ENCODE data around the gene TMPRSS13. TPM values are rescaled to one million over a fixed set of nuclear protein-coding genes. Genes with fewer than 3 reads are reported as not detected.
A peak's percentile ranks its signal among the peaks of the same experiment; 100 is the strongest.

The TMPRSS13 gene
- total and polyA plus RNA-seq, 9 of the 15 experiments (the other 6 are each of a cell fraction or from before 2014, with no cell fraction given) = 0.11 to 0.29 (median 0.15) TPM

- TF ChIP-seq SMARCE1 (IDR thresholded peaks at IDR 0.05) (peak; percentile 40; the same call in 1 of the 2 replicates), CHCHD3 (CRISPR knock-in tag; IDR thresholded peaks at IDR 0.05) (no peak), GTF2E2 (tag; IDR thresholded peaks at IDR 0.05) (no peak), ZNF583 (CRISPR knock-in tag; IDR thresholded peaks at IDR 0.05) (no peak), DPF2 (IDR thresholded peaks at IDR 0.05) (peak; percentile 42; the same call in 1 of the 2 replicates), RBM39 (optimal IDR thresholded peaks at IDR 0.05; ENCODE audit: low read depth, low read length) (no peak), SMC3 (conservative IDR thresholded peaks at IDR 0.05; ENCODE audit: insufficient read depth, low read depth, low read length) (0 out of 2 replicates have a peak, but pooled peaks have one; percentile 25), ETV6 (IDR thresholded peaks at IDR 0.05; ENCODE audit: borderline replicate concordance in 1 of 2, low read depth in 2 of 2, low read length in 1 of 2) (no peak), ETV6 (CRISPR knock-in tag; IDR thresholded peaks at IDR 0.05; ENCODE audit: borderline replicate concordance) (no peak), C11orf30 (IDR thresholded peaks at IDR 0.05; ENCODE audit: low read depth) (no peak), ZNF24 (IDR thresholded peaks at IDR 0.05) (peak; percentile 42; the same call in 1 of the 2 replicates), TRIM24 (IDR thresholded peaks at IDR 0.05) (no peak), ZNF354B (CRISPR knock-in tag; IDR thresholded peaks at IDR 0.05) (no peak), HBP1 (CRISPR knock-in tag; IDR thresholded peaks at IDR 0.05) (no peak), SMARCA4 (IDR thresholded peaks at IDR 0.05) (peak; percentile 33; the same call in 1 of the 2 replicates), ZNF79 (CRISPR knock-in tag; IDR thresholded peaks at IDR 0.05; ENCODE audit: low read depth) (no peak), TRIM25 (IDR thresholded peaks at IDR 0.05; ENCODE audit: borderline replicate concordance) (no peak), CCNT2 (IDR thresholded peaks at IDR 0.05; ENCODE audit: borderline replicate concordance, extremely low read depth, insufficient read length, low read depth, low read length) (no peak), ZNF280A (IDR thresholded peaks at IDR 0.05; ENCODE audit: low read depth, partially characterized antibody) (no peak), TRIM28 (IDR thresholded peaks at IDR 0.05) (no peak), NBN (IDR thresholded peaks at IDR 0.05; ENCODE audit: low read depth) (peak; percentile 31; the same call in 1 of the 2 replicates), ZBTB5 (IDR thresholded peaks at IDR 0.05) (no peak), EP300 (IDR thresholded peaks at IDR 0.05; ENCODE audit: low read length) (0 out of 2 replicates have a peak, but pooled peaks have one; percentile 21), L3MBTL2 (IDR thresholded peaks at IDR 0.05) (peak; percentile 48), ZNF124 (CRISPR knock-in tag; IDR thresholded peaks at IDR 0.05) (no peak)
These were observed 21.1 kb upstream of the TMPRSS13 start (continued) for GRCh38 chr11:117950301-117950700.

Data from K562 (cell line).